ENCODE results near the gene SUCLG2.
"Not testable (repeated sequence)": the region's sequence is repeated elsewhere in the genome, so short reads cannot be mapped to it uniquely, and the experiment has no call there.

SUCLG2 gene

GRCh38 chr3:67551361-67552016 lies 102.9 kb downstream of the SUCLG2 start:
- no peak for DNase-seq (ENCODE audit: low spot score)
- TF ChIP-seq CTCF (IDR thresholded peaks at IDR 0.05; ENCODE audit: extremely low read depth, missing control alignments) = no peak

- no peak for DNase-seq (ENCODE audit: low spot score)
- TF ChIP-seq CTCF (IDR thresholded peaks at IDR 0.05; ENCODE audit: extremely low read depth, missing control alignments) = no peak
These were observed 103.9 kb downstream of the SUCLG2 start for GRCh38 chr3:67550541-67550940.

- DNase-seq (ENCODE audit: low spot score) = not testable (repeated sequence)
These were observed 111.7 kb downstream of the SUCLG2 start for GRCh38 chr3:67542502-67543250.

GRCh38 chr3:67540198-67540894 lies 114.1 kb downstream of the SUCLG2 start:
- TF ChIP-seq CTCF (IDR thresholded peaks at IDR 0.05; ENCODE audit: extremely low read depth, missing control alignments) = no peak
- DNase-seq (ENCODE audit: low spot score) = no peak

- DNase-seq (ENCODE audit: low spot score) = not testable (repeated sequence)
These were observed 117.2 kb downstream of the SUCLG2 start for GRCh38 chr3:67537203-67537602.

- DNase-seq (ENCODE audit: low spot score) = no peak
- TF ChIP-seq CTCF (IDR thresholded peaks at IDR 0.05; ENCODE audit: extremely low read depth, missing control alignments) = no peak
These were observed 119.4 kb downstream of the SUCLG2 start for GRCh38 chr3:67535006-67535405.

- no peak for DNase-seq (ENCODE audit: low spot score)
- TF ChIP-seq CTCF (IDR thresholded peaks at IDR 0.05; ENCODE audit: extremely low read depth, missing control alignments) = no peak
These were observed 119.8 kb downstream of the SUCLG2 start for GRCh38 chr3:67534594-67534993.
